ENCODE measurements around the gene ADM5. TPM values are rescaled to one million over a fixed set of nuclear protein-coding genes. Genes with fewer than 3 reads are reported as not detected.
"Not testable (repeated sequence)": the region's sequence is repeated elsewhere in the genome, so short reads cannot be mapped to it uniquely, and the experiment has no call there.

The ADM5 gene
- total RNA-seq, 6 experiments from 2014 or later, result 0.19 to 0.70 (median 0.51) TPM

GRCh38 chr19:49713236-49713845, 23.9 kb downstream of the ADM5 start:
- peaks cover 0 to 4% (median 0%) of the 10 kb centered on the region in 4 donors for H3K4me1 ChIP-seq
- intact Hi-C loops (cut with DNase I), result no loop called here
- no peak overlapping the region for H3K27ac ChIP-seq
- DNase-seq (no peak), ATAC-seq (no peak)
- TF ChIP-seq POLR2A (IDR thresholded peaks at IDR 0.05) (no peak), CTCF (IDR thresholded peaks at IDR 0.05) (no peak)
- no peaks in the 10 kb centered on the region for H3K9me3 ChIP-seq
- no peak overlapping the region for H3K4me3 ChIP-seq
- WGBS (ENCODE audit: insufficient coverage, low coverage, low lambda C conversion rate, missing lambda C conversion rate), result 58% methylated on average over 2 of the region's 8 CpGs
- H3K27me3 ChIP-seq, result no peaks in the 10 kb centered on the region
- no peaks in the 10 kb centered on the region for H3K36me3 ChIP-seq

GRCh38 chr19:49716154-49716553, 26.8 kb downstream of the ADM5 start:
- WGBS (ENCODE audit: insufficient coverage, low coverage, low lambda C conversion rate, missing lambda C conversion rate), result no CpG with 5 or more reads among the region's 3 CpGs
- no peak for TF ChIP-seq CTCF (IDR thresholded peaks at IDR 0.05)
- no peak for TF ChIP-seq POLR2A (IDR thresholded peaks at IDR 0.05)
- no peak for DNase-seq
- no peak for ATAC-seq
- Histone ChIP-seq H3K4me3 (no peak overlapping the region), H3K9me3 (no peaks in the 10 kb centered on the region), H3K4me1 (peaks cover 0 to 4% (median 0%) of the 10 kb centered on the region in 4 donors), H3K36me3 (no peaks in the 10 kb centered on the region), H3K27ac (no peak overlapping the region), H3K27me3 (no peaks in the 10 kb centered on the region)
- intact Hi-C loops (cut with DNase I), result no loop called here

- 94% methylated on average over 7 of the region's 8 CpGs for WGBS (ENCODE audit: insufficient coverage, low coverage, low lambda C conversion rate, missing lambda C conversion rate)
- H3K4me3 ChIP-seq, result no peak overlapping the region
- TF ChIP-seq CTCF (IDR thresholded peaks at IDR 0.05) (no peak), POLR2A (IDR thresholded peaks at IDR 0.05) (no peak)
- peaks cover 0 to 4% (median 0%) of the 10 kb centered on the region in 4 donors for H3K4me1 ChIP-seq
- H3K27ac ChIP-seq, result peak overlapping the region in 2 of 3 donors; percentile 66 to 80
- intact Hi-C loops (cut with DNase I), result no loop called here
- no peaks in the 10 kb centered on the region for H3K9me3 ChIP-seq
- H3K36me3 ChIP-seq, result no peaks in the 10 kb centered on the region
- DNase-seq (no peak), ATAC-seq (no peak)
- no peaks in the 10 kb centered on the region for H3K27me3 ChIP-seq
Observed at GRCh38 chr19:49718511-49718910, 29.1 kb downstream of the ADM5 start.

DNA sequence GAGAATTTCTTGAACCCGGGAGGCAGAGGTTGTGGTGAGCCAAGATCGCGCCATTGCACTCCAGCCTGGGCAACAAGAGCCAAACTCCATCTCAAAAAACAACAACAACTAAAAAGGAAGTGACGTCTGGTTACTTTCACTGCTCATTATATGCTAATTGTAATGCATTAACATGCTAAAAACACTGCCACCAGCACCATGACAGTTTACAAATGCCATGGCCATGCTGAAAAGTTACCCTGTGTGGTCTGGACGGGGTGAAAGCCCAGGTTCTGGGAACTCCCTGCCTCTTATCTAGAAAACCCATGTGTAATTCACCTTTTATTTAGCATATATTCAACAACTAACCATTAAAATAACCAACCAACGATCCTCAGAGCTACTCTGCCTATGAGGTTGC, 29.6 kb downstream of the ADM5 start:
- Histone ChIP-seq H3K27ac (no peak overlapping the region), H3K27me3 (no peaks in the 10 kb centered on the region), H3K4me1 (peaks cover 0 to 4% (median 0%) of the 10 kb centered on the region in 4 donors), H3K9me3 (no peaks in the 10 kb centered on the region), H3K4me3 (no peak overlapping the region), H3K36me3 (no peaks in the 10 kb centered on the region)
- WGBS (ENCODE audit: insufficient coverage, low coverage, low lambda C conversion rate, missing lambda C conversion rate), result 63% methylated on average over 6 of the region's 6 CpGs
- ATAC-seq (no peak), DNase-seq (no peak)
- intact Hi-C loops (cut with DNase I), result no loop called here
- TF ChIP-seq CTCF (IDR thresholded peaks at IDR 0.05), result no peak
- no peak for TF ChIP-seq POLR2A (IDR thresholded peaks at IDR 0.05)

- H3K36me3 ChIP-seq; H3K27ac ChIP-seq; DNase-seq; H3K4me3 ChIP-seq; H3K4me1 ChIP-seq; H3K27me3 ChIP-seq; intact Hi-C loops (cut with DNase I); H3K9me3 ChIP-seq: not testable (repeated sequence)
- ATAC-seq, result peak in 1 of 4 donors; percentile 23
- WGBS (ENCODE audit: insufficient coverage, low coverage, low lambda C conversion rate, missing lambda C conversion rate), result 59% methylated on average over 10 of the region's 22 CpGs
Observed at GRCh38 chr19:49719420-49719819, 30.0 kb downstream of the ADM5 start.

Data from right lobe of liver (tissue), 6 donors.